PC-9 (cell line): ENCODE data around the gene RAB7A. TPM values are rescaled to one million over a fixed set of nuclear protein-coding genes. Genes with fewer than 3 reads are reported as not detected.

Experiments
- BruUV-seq: library from RNA; stranded (reverse); fragments of 400-500 nt; replicated peaks from 2 replicates; lab custom pipeline; 2021; lab: Mats Ljungman, UMichigan
- CTCF ChIA-PET: fragments of 300-600 bp; sonication (Branson Sonifier 250); formaldehyde crosslinking; loops from one replicate; lab custom pipeline; 2022; ENCODE audit warnings: antibody characterized with exemption; lab: Charles Lee
- POLR2A ChIA-PET: fragments of 300-600 bp; sonication (Branson Sonifier 250); formaldehyde crosslinking; loops from one replicate; lab custom pipeline; 2022; ENCODE audit warnings: antibody characterized with exemption; ENCODE audit not compliant: unreplicated experiment; lab: Charles Lee
- DNase-seq, 2 experiments: peaks; one replicate each; pipeline versions ENCODE4 v3.0.0 to v3.0.0-alpha.2; 2015 to 2022; ENCODE audit warnings: mixed read lengths in 1 of 2
- H2AFZ ChIP-seq: fragments of 200-600 bp; sonication (generic); 2 replicates; pipeline ENCODE4 v1.8.1; 2017; ENCODE audit warnings: antibody characterized with exemption
- H3F3A ChIP-seq: fragments of 200-600 bp; sonication (generic); 2 replicates; pipeline ENCODE4 v1.8.1; 2017; ENCODE audit warnings: antibody characterized with exemption, mild to moderate bottlenecking, low read depth; ENCODE audit not compliant: insufficient read depth
- H3K27ac ChIP-seq: fragments of 200-600 bp; sonication (generic); 2 replicates; pipeline ENCODE4 v1.6.1; 2016; ENCODE audit warnings: mixed run types
- H3K27me3 ChIP-seq: fragments of 200-600 bp; sonication (generic); 2 replicates; pipeline ENCODE4 v1.6.1; 2016; ENCODE audit warnings: low read depth, mixed run types; ENCODE audit not compliant: insufficient read depth
- H3K36me3 ChIP-seq: fragments of 200-600 bp; sonication (generic); 2 replicates; pipeline ENCODE4 v1.6.1; 2016; ENCODE audit warnings: low read depth, mixed run types
- H3K4me1 ChIP-seq: fragments of 200-600 bp; sonication (generic); replicated peaks from 2 replicates; pipeline ENCODE4 v1.6.1; 2016; ENCODE audit warnings: mixed run types; ENCODE audit not compliant: insufficient read depth
- H3K4me2 ChIP-seq: fragments of 200-600 bp; sonication (generic); 2 replicates; pipeline ENCODE4 v1.6.1; 2017; ENCODE audit warnings: mixed run types
- H3K4me3 ChIP-seq: fragments of 200-600 bp; sonication (generic); 2 replicates; pipeline ENCODE4 v1.6.1; 2016; ENCODE audit warnings: mixed run types
- H3K79me2 ChIP-seq: fragments of 200-600 bp; sonication (generic); 2 replicates; pipeline ENCODE4 v1.6.1; 2017; ENCODE audit warnings: low read depth, mixed run types
- H3K9me2 ChIP-seq: fragments of 200-600 bp; sonication (generic); 2 replicates; pipeline ENCODE4 v1.8.1; 2017; ENCODE audit warnings: mild to moderate bottlenecking; ENCODE audit not compliant: insufficient read depth
- H3K9me3 ChIP-seq: fragments of 200-600 bp; sonication (generic); 2 replicates; pipeline ENCODE4 v1.8.1; 2016; ENCODE audit warnings: low read depth; ENCODE audit not compliant: insufficient read depth
- H4K20me1 ChIP-seq: fragments of 200-600 bp; sonication (generic); 2 replicates; pipeline ENCODE4 v1.8.1; 2017; ENCODE audit not compliant: insufficient read depth
- CTCF ChIP-seq: fragments of 200-600 bp; sonication (generic); conservative IDR thresholded peaks from 2 replicates; pipeline ENCODE4 v1.6.1; 2017; ENCODE audit warnings: mixed run types, antibody characterized with exemption, mild to moderate bottlenecking, moderate library complexity
- EZH2 ChIP-seq: fragments of 200-600 bp; sonication (generic); IDR thresholded peaks from 2 replicates; pipeline ENCODE4 v1.8.0; 2017; ENCODE audit warnings: antibody characterized with exemption, low read depth
- intact Hi-C: fragments of 100-400 bp; cut with micrococcal nuclease; formaldehyde crosslinking; loops from one replicate; pipeline ENCODE4 v1.10.0; 2022; ENCODE audit not compliant: unreplicated experiment
- total RNA-seq: library from RNA; stranded (reverse); gene quantifications from 2 replicates; pipeline ENCODE4 v1.2.3, GENCODE V29; 2021

RAB7A gene
- total RNA-seq, 1 experiment from 2014 or later, result 319 TPM

GRCh38 chr3:128815318-128816064 lies 89.5 kb downstream of the RAB7A start:
- no peaks in the 10 kb centered on the region for H3K9me3 ChIP-seq
- no peaks in the 10 kb centered on the region for H3K4me1 ChIP-seq
- peaks cover 24% of the 10 kb centered on the region; the same call in 1 of the 2 replicates for H3F3A ChIP-seq
- H4K20me1 ChIP-seq, result 0 out of 2 replicates have a peak, but pooled peaks cover 5% of the 10 kb centered on the region
- H3K27me3 ChIP-seq, result no peaks in the 10 kb centered on the region
- H3K4me3 ChIP-seq, result no peak overlapping the region
- no peak for DNase-seq
- H3K36me3 ChIP-seq, result peaks cover 36% of the 10 kb centered on the region
- no peak for TF ChIP-seq CTCF
- TF ChIP-seq EZH2, result no peak
- no TSS peak for BruUV-seq
- no peak overlapping the region for H3K4me2 ChIP-seq
- H3K9me2 ChIP-seq, result no peaks in the 10 kb centered on the region
- no peak overlapping the region for H3K27ac ChIP-seq
- ChIA-PET CTCF (no interaction called here), POLR2A (no interaction called here)
- H3K79me2 ChIP-seq, result no peaks in the 10 kb centered on the region; the same call in 1 of the 2 replicates
- no peak overlapping the region for H2AFZ ChIP-seq
- intact Hi-C loops, result no loop called here

- Histone ChIP-seq H3K4me1 (no peaks in the 10 kb centered on the region), H3K27me3 (no peaks in the 10 kb centered on the region), H3K36me3 (peaks cover 17% of the 10 kb centered on the region; the same call in 1 of the 2 replicates), H3K4me2 (no peak overlapping the region), H3K79me2 (no peaks in the 10 kb centered on the region), H4K20me1 (0 out of 2 replicates have a peak, but pooled peaks cover 5% of the 10 kb centered on the region), H2AFZ (no peak overlapping the region), H3K4me3 (no peak overlapping the region), H3F3A (peaks cover 36% of the 10 kb centered on the region; the same call in 1 of the 2 replicates), H3K27ac (no peak overlapping the region), H3K9me2 (no peaks in the 10 kb centered on the region), H3K9me3 (no peaks in the 10 kb centered on the region)
- POLR2A ChIA-PET, result no interaction called here
- TF ChIP-seq CTCF, result no peak
- no peak for TF ChIP-seq EZH2
- DNase-seq, result no peak
- no TSS peak for BruUV-seq
- intact Hi-C loops, result no loop called here
- CTCF ChIA-PET, result no interaction called here
Observed at GRCh38 chr3:128818186-128818787, 92.3 kb downstream of the RAB7A start.

GRCh38 chr3:128820252-128820839 lies 94.4 kb downstream of the RAB7A start:
- H3K4me1 ChIP-seq, result no peaks in the 10 kb centered on the region
- intact Hi-C loops, result no loop called here
- no TSS peak for BruUV-seq
- H3K4me3 ChIP-seq, result no peak overlapping the region
- DNase-seq, result no peak
- no peaks in the 10 kb centered on the region for H3K9me2 ChIP-seq
- H3K36me3 ChIP-seq, result peaks cover 9% of the 10 kb centered on the region; the same call in 1 of the 2 replicates
- no peak overlapping the region for H3K4me2 ChIP-seq
- POLR2A ChIA-PET, result no interaction called here
- H3F3A ChIP-seq, result peaks cover 26% of the 10 kb centered on the region; the same call in 1 of the 2 replicates
- CTCF ChIA-PET, result no interaction called here
- 0 out of 2 replicates have a peak, but pooled peaks cover 3% of the 10 kb centered on the region for H4K20me1 ChIP-seq
- H3K79me2 ChIP-seq, result no peaks in the 10 kb centered on the region
- no peak for TF ChIP-seq CTCF
- no peak overlapping the region for H2AFZ ChIP-seq
- no peaks in the 10 kb centered on the region for H3K9me3 ChIP-seq
- no peaks in the 10 kb centered on the region for H3K27me3 ChIP-seq
- no peak overlapping the region for H3K27ac ChIP-seq
